Erythroblast (primary cell): Measurements from ENCODE around the gene ATXN7.

Source experiments
- DNase-seq, 2 experiments: peaks; one replicate each; lab custom pipeline; 2025; lab: John Stamatoyannopoulos, UW
- GATA1 ChIP-seq: IDR thresholded peaks from 2 replicates; pipeline ENCODE4 v1.6.1; 2011; ENCODE audit warnings: low read depth, mild to moderate bottlenecking, control low read depth, low read length, moderate library complexity
- POLR2A ChIP-seq: IDR thresholded peaks from 2 replicates; pipeline ENCODE4 v1.6.1; 2011; ENCODE audit warnings: mild to moderate bottlenecking, low read length

Gene ATXN7

GRCh38 chr3:63976872-63977200 is 113.2 kb downstream of the ATXN7 start:
- peak; percentile 60 to 67 for DNase-seq

GRCh38 chr3:63977893-63978292 is 114.2 kb downstream of the ATXN7 start:
- no peak for DNase-seq
- TF ChIP-seq GATA1 (no peak), POLR2A (no peak)

More at GRCh38 chr3:63976872-63977200, 113.2 kb downstream of the ATXN7 start:
- TF ChIP-seq GATA1 (no peak), POLR2A (no peak)

GRCh38 chr3:63979093-63979885 is 115.6 kb downstream of the ATXN7 start:
- TF ChIP-seq GATA1, result no peak
- no peak for TF ChIP-seq POLR2A
- no peak for DNase-seq

GRCh38 chr3:63980019-63980418 is 116.4 kb downstream of the ATXN7 start:
- TF ChIP-seq GATA1 (no peak), POLR2A (no peak)
- DNase-seq, result no peak

- TF ChIP-seq GATA1 (no peak), POLR2A (no peak)
- DNase-seq, result no peak
These were observed 117.3 kb downstream of the ATXN7 start for GRCh38 chr3:63980830-63981498.

- no peak for DNase-seq
- TF ChIP-seq POLR2A (no peak), GATA1 (no peak)
These were observed 118.3 kb downstream of the ATXN7 start for GRCh38 chr3:63981980-63982379.

- TF ChIP-seq POLR2A, result no peak
- no peak for TF ChIP-seq GATA1
- no peak for DNase-seq
These were observed 120.7 kb downstream of the ATXN7 start for GRCh38 chr3:63984391-63984790.

- TF ChIP-seq POLR2A (no peak), GATA1 (no peak)
These were observed 122.5 kb downstream of the ATXN7 start for GRCh38 chr3:63986146-63986545.

GRCh38 chr3:63986831-63987230 is 123.2 kb downstream of the ATXN7 start:
- TF ChIP-seq GATA1, result no peak
- TF ChIP-seq POLR2A, result no peak
- no peak for DNase-seq

More at GRCh38 chr3:63986146-63986545, 122.5 kb downstream of the ATXN7 start:
- DNase-seq, result no peak

GRCh38 chr3:63988943-63989342 is 125.3 kb downstream of the ATXN7 start:
- DNase-seq, result no peak
- TF ChIP-seq GATA1, result no peak
- TF ChIP-seq POLR2A, result no peak

GRCh38 chr3:63990204-63990603 is 126.5 kb downstream of the ATXN7 start:
- DNase-seq, result no peak
- TF ChIP-seq POLR2A, result no peak
- no peak for TF ChIP-seq GATA1

- TF ChIP-seq GATA1 (no peak), POLR2A (no peak)
- DNase-seq, result peak in 1 of 2 experiments; percentile 16
These were observed 127.1 kb downstream of the ATXN7 start for GRCh38 chr3:63990733-63991132.

GRCh38 chr3:63991666-63992065 is 128.0 kb downstream of the ATXN7 start:
- no peak for TF ChIP-seq POLR2A
- TF ChIP-seq GATA1, result no peak
- no peak for DNase-seq

- no peak for DNase-seq
- no peak for TF ChIP-seq GATA1
- TF ChIP-seq POLR2A, result no peak
These were observed 129.0 kb downstream of the ATXN7 start for GRCh38 chr3:63992516-63993209.
